SK-N-SH (cell line): ENCODE measurements around the gene TRMT1. TPM values are rescaled to one million over a fixed set of nuclear protein-coding genes. Genes with fewer than 3 reads are reported as not detected.

Source experiments
- CTCF ChIA-PET: fragments of 300-600, 350-600 bp; formaldehyde crosslinking; extraction: SDS; loops from one replicate; lab custom pipeline; 2021; lab: Yijun Ruan, JAX
- POLR2A ChIA-PET: fragments of 350-600 bp; sonication (Branson Sonifier 250); formaldehyde crosslinking; extraction: SDS; loops from one replicate; lab custom pipeline; 2020; ENCODE audit warnings: antibody characterized with exemption, inconsistent platforms; lab: Yijun Ruan, JAX
- DNase-seq: peaks from one replicate; pipeline ENCODE4 v3.0.0; 2012
- H2AFZ ChIP-seq: fragments of 200-600 bp; sonication (generic); 2 replicates; pipeline ENCODE4 v1.8.1; 2016; ENCODE audit warnings: antibody characterized with exemption, mild to moderate bottlenecking, low read depth
- H3F3A ChIP-seq: fragments of 200-600 bp; sonication (generic); replicated peaks from 2 replicates; pipeline ENCODE3; 2016; ENCODE audit warnings: antibody characterized with exemption, mild to moderate bottlenecking; ENCODE audit not compliant: insufficient read depth
- H3K27ac ChIP-seq, 2 experiments: fragments of 200-500 bp in 1 of 2; fragments of 200-600 bp in 1 of 2; sonication (Bioruptor generic) in 1 of 2; sonication (generic), shearing (Covaris generic) in 1 of 2; 2 replicates each; pipeline versions ENCODE4 v1.5.1 to v1.6.1; 2014 to 2016; ENCODE audit warnings: low read depth in 2 of 2, inconsistent platforms in 1 of 2, low read length in 1 of 2, mild to moderate bottlenecking in 1 of 2, mixed read lengths in 1 of 2
- H3K27me3 ChIP-seq: fragments of 200-600 bp; sonication (generic), shearing (Covaris generic); 2 replicates; pipeline ENCODE4 v1.6.1; 2016; ENCODE audit warnings: mixed run types; ENCODE audit not compliant: insufficient read depth
- H3K36me3 ChIP-seq, 2 experiments: fragments of 200-500 bp in 1 of 2; fragments of 200-600 bp in 1 of 2; sonication (Bioruptor generic) in 1 of 2; sonication (generic) in 1 of 2; replicated peaks in 1 of 2; 2 replicates each; pipeline versions ENCODE3 to v1.5.1; 2014 to 2016; ENCODE audit warnings: low read length in 1 of 2, mild to moderate bottlenecking in 1 of 2; ENCODE audit not compliant: insufficient read depth in 2 of 2, control insufficient read depth in 1 of 2
- H3K4me1 ChIP-seq, 2 experiments: fragments of 200-500 bp in 1 of 2; fragments of 200-600 bp in 1 of 2; sonication (Bioruptor generic) in 1 of 2; sonication (generic), shearing (Covaris generic) in 1 of 2; 2 replicates each; pipeline versions ENCODE4 v1.5.1 to v1.6.1; 2014 to 2016; ENCODE audit warnings: low read depth in 1 of 2, low read length in 1 of 2, mixed run types in 1 of 2; ENCODE audit not compliant: insufficient read depth in 2 of 2, control insufficient read depth in 1 of 2
- H3K4me2 ChIP-seq: fragments of 200-600 bp; sonication (generic), shearing (Covaris generic); 2 replicates; pipeline ENCODE4 v1.6.1; 2017; ENCODE audit warnings: mixed run types
- H3K4me3 ChIP-seq, 2 experiments: fragments of 200-500 bp in 1 of 2; fragments of 200-600 bp in 1 of 2; sonication (Bioruptor generic) in 1 of 2; sonication (generic), shearing (Covaris generic) in 1 of 2; 2 replicates each; pipeline versions ENCODE4 v1.5.1 to v1.8.1; 2014 to 2016; ENCODE audit warnings: low read depth in 2 of 2, inconsistent platforms in 1 of 2, low read length in 1 of 2, mild to moderate bottlenecking in 1 of 2, mixed read lengths in 1 of 2, moderate library complexity in 1 of 2
- H3K79me2 ChIP-seq: fragments of 200-600 bp; sonication (generic); 2 replicates; pipeline ENCODE4 v1.8.1; 2017; ENCODE audit warnings: mild to moderate bottlenecking; ENCODE audit not compliant: insufficient read depth
- H3K9ac ChIP-seq: fragments of 200-600 bp; sonication (generic); 2 replicates; pipeline ENCODE4 v1.6.1; 2017; ENCODE audit warnings: mixed run types
- H3K9me2 ChIP-seq: fragments of 200-600 bp; sonication (generic); 2 replicates; pipeline ENCODE4 v1.6.1; 2017; ENCODE audit warnings: mixed run types
- H3K9me3 ChIP-seq: fragments of 200-600 bp; sonication (generic); 2 replicates; pipeline ENCODE4 v1.6.1; 2017; ENCODE audit warnings: mixed run types, mild to moderate bottlenecking, moderate library complexity
- H4K20me1 ChIP-seq: fragments of 200-600 bp; sonication (generic); 2 replicates; pipeline ENCODE4 v1.6.1; 2017; ENCODE audit warnings: mild to moderate bottlenecking, mixed run types; ENCODE audit not compliant: insufficient read depth
- CHD2 ChIP-seq: fragments of 150-350 bp; IDR thresholded peaks from 2 replicates; pipeline ENCODE4 v1.6.1; 2018; ENCODE audit warnings: low read length; ENCODE audit not compliant: partially characterized antibody
- CTCF ChIP-seq: fragments of 200-600 bp; sonication (generic); IDR thresholded peaks from 2 replicates; pipeline ENCODE4 v1.6.1; 2017; ENCODE audit warnings: antibody characterized with exemption, mild to moderate bottlenecking, moderate library complexity
- ELF1 ChIP-seq: IDR thresholded peaks from 2 replicates; pipeline ENCODE4 v1.4.0; 2012
- FOSL2 ChIP-seq: IDR thresholded peaks from 2 replicates; pipeline ENCODE4 v1.4.0; 2012; ENCODE audit warnings: low read depth, mild to moderate bottlenecking, moderate library complexity, borderline replicate concordance
- GABPA ChIP-seq: IDR thresholded peaks from 2 replicates; pipeline ENCODE4 v1.4.0; 2012; ENCODE audit warnings: low read depth, mild to moderate bottlenecking
- IRF3 ChIP-seq: fragments of 150-350 bp; IDR thresholded peaks from 2 replicates; pipeline ENCODE4 v1.6.1; 2016; ENCODE audit warnings: mild to moderate bottlenecking, low read depth, low read length
- MXI1 ChIP-seq: IDR thresholded peaks from 2 replicates; pipeline ENCODE4 v1.6.1; 2012; ENCODE audit warnings: mild to moderate bottlenecking, low read depth, low read length, improper control_type of control experiment
- NFIC ChIP-seq: IDR thresholded peaks from 2 replicates; pipeline ENCODE4 v1.4.0; 2012; ENCODE audit warnings: borderline replicate concordance
- NRF1 ChIP-seq: IDR thresholded peaks from 2 replicates; pipeline ENCODE4 v1.6.1; 2012; ENCODE audit warnings: low read depth, mild to moderate bottlenecking, low read length
- POLR2AphosphoS5 ChIP-seq: IDR thresholded peaks from 2 replicates; pipeline ENCODE4 v1.6.1; 2012; ENCODE audit warnings: low read depth, low read length
- RXRA ChIP-seq: IDR thresholded peaks from 2 replicates; pipeline ENCODE4 v1.4.0; 2012; ENCODE audit warnings: low read depth, mild to moderate bottlenecking, borderline replicate concordance
- SMC3 ChIP-seq: IDR thresholded peaks from 2 replicates; pipeline ENCODE4 v1.6.1; 2012; ENCODE audit warnings: low read depth, low read length, improper control_type of control experiment
- TAF1 ChIP-seq: IDR thresholded peaks from 2 replicates; pipeline ENCODE4 v1.6.1; 2012; ENCODE audit warnings: low read depth, mild to moderate bottlenecking, low read length, moderate library complexity, borderline replicate concordance
- YY1 ChIP-seq: IDR thresholded peaks from 2 replicates; pipeline ENCODE4 v1.4.0; 2012; ENCODE audit warnings: low read depth, mild to moderate bottlenecking
- WGBS: methylation state at CpG from one replicate; pipeline ENCODE4 v1.1.6; 2017; ENCODE audit warnings: low lambda C conversion rate; 5-methylcytosine and 5-hydroxymethylcytosine counted together
- polyA plus RNA-seq, 3 experiments: library from polyadenylated mRNA; depleted of rRNA; stranded (reverse); fragments of >200 nt; gene quantifications; 2 replicates each; pipeline ENCODE4 v1.2.3, GENCODE V29; 2012
- TF ChIP-seq, protein P1 (sequence below): fragments of 150-350 bp; IDR thresholded peaks from 2 replicates; pipeline ENCODE4 v1.6.1; 2017; ENCODE audit warnings: antibody characterized with exemption, low read length, low read depth, borderline replicate concordance

Gene TRMT1
- polyA plus RNA-seq, 1 of the 3 experiments (the other 2 are of a cell fraction): 64.9 TPM

- Histone ChIP-seq H3K9me2 (no peaks in the 10 kb centered on the region), H3K9me3 (no peaks in the 10 kb centered on the region), H4K20me1 (peaks cover 96% of the 10 kb centered on the region), H3K79me2 (peaks cover 95% of the 10 kb centered on the region), H2AFZ (no peak overlapping the region), H3K4me3 (no peak overlapping the region), H3K36me3 (peaks cover 4 to 10% of the 10 kb centered on the region in 2 experiments), H3F3A (peaks cover 24% of the 10 kb centered on the region), H3K9ac (no peak overlapping the region), H3K27me3 (no peaks in the 10 kb centered on the region), H3K4me2 (no peak overlapping the region), H3K4me1 (peaks cover 0 to 15% of the 10 kb centered on the region in 2 experiments; a peak in 2 of 4 replicates), H3K27ac (no peak overlapping the region)
- ChIA-PET CTCF (interaction anchor here (1.2 to 2.9 kb wide), 5 partner anchors 10 to 164 kb away, joined by 3 to 10 read pairs (median 7); partner anchors contain the start of gene NACC1), POLR2A (no interaction called here)
- WGBS: 98% methylated on average over 8 of the region's 9 CpGs
- no peak for DNase-seq
- TF ChIP-seq, protein P1, sequence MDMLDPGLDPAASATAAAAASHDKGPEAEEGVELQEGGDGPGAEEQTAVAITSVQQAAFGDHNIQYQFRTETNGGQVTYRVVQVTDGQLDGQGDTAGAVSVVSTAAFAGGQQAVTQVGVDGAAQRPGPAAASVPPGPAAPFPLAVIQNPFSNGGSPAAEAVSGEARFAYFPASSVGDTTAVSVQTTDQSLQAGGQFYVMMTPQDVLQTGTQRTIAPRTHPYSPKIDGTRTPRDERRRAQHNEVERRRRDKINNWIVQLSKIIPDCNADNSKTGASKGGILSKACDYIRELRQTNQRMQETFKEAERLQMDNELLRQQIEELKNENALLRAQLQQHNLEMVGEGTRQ: no peak
- TF ChIP-seq TAF1 (no peak), FOSL2 (no peak), CTCF (no peak), SMC3 (no peak), RXRA (no peak), YY1 (no peak), MXI1 (no peak), CHD2 (no peak), ELF1 (no peak), NRF1 (no peak), NFIC (no peak), POLR2AphosphoS5 (no peak), GABPA (no peak)
Measured at GRCh38 chr19:13129384-13129783, 12.8 kb upstream of the TRMT1 start.

GRCh38 chr19:13128583-13128982 is 12.0 kb upstream of the TRMT1 start:
- Histone ChIP-seq H3K4me1 (peaks cover 0 to 15% of the 10 kb centered on the region in 2 experiments; a peak in 2 of 4 replicates), H3K4me3 (no peak overlapping the region), H3K27ac (no peak overlapping the region), H3K9ac (no peak overlapping the region), H3K9me2 (no peaks in the 10 kb centered on the region), H3K4me2 (no peak overlapping the region), H3K79me2 (peaks cover 95% of the 10 kb centered on the region)
- POLR2A ChIA-PET: no interaction called here
- TF ChIP-seq TAF1 (no peak), IRF3 (no peak)
- TF ChIP-seq, all 33 proteins: peak for 0
- Histone ChIP-seq H3F3A (peaks cover 24% of the 10 kb centered on the region), H3K36me3 (peaks cover 4 to 11% of the 10 kb centered on the region in 2 experiments), H3K9me3 (no peaks in the 10 kb centered on the region), H4K20me1 (peaks cover 96% of the 10 kb centered on the region), H3K27me3 (no peaks in the 10 kb centered on the region), H2AFZ (no peak overlapping the region)
- no peak for DNase-seq
- CTCF ChIA-PET: interaction anchor here (1.2 to 2.9 kb wide), 4 partner anchors 9 to 163 kb away, joined by 4 to 10 read pairs (median 7); partner anchors contain the start of gene NACC1
- 67% methylated on average over 1 of the region's 1 CpG for WGBS
